IMR-90 (cell line): ENCODE results near the gene PSMD8.

Experiments used
- CEBPB ChIP-seq: IDR thresholded peaks from 2 replicates; pipeline ENCODE4 v1.6.1; 2012; ENCODE audit warnings: low read depth, low read length, improper control_type of control experiment
- CTCF ChIP-seq: conservative IDR thresholded peaks from 2 replicates; pipeline ENCODE4 v1.5.1; 2012; ENCODE audit warnings: mild to moderate bottlenecking, low read depth, low read length, improper control_type of control experiment
- POLR2A ChIP-seq: IDR thresholded peaks from 2 replicates; pipeline ENCODE4 v1.6.1; 2012; ENCODE audit warnings: mild to moderate bottlenecking, low read depth, low read length
- RCOR1 ChIP-seq: IDR thresholded peaks from 2 replicates; pipeline ENCODE4 v1.6.1; 2012; ENCODE audit warnings: mild to moderate bottlenecking, low read length, improper control_type of control experiment; ENCODE audit not compliant: insufficient replicate concordance

DNA sequence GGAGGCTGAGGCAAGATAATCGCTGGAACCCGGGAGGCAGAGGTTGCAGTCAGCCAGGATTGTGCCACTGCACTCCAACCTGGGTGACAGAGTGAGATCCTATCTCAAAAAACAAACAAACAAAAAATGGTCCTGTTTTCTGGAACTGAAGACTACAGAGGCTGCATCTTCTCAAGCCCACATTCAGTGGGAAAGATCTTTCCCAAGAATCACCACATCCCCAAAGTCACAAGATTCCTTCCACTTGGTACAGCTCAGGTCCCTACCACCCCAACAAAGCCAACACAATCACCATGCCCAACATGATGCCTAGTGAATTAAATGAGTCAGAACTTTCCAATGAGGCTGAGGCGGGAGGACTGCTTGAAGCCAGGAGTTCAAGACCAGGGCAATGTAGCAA lies 23.5 kb upstream of the PSMD8 start:
- TF ChIP-seq POLR2A (no peak), RCOR1 (no peak), CEBPB (no peak), CTCF (no peak)
